RWPE2 (cell line): Measurements from ENCODE around the gene CLASP1.

Experiments
- ATAC-seq: fragments of 200-7000 bp; cut with Tn5 transposase; 3 replicates; pipeline ENCODE4 v1.9.1; 2021; ENCODE audit warnings: low read depth
- DNase-seq: peaks from one replicate; pipeline ENCODE4 v3.0.0-alpha.2; 2020; ENCODE audit warnings: low spot score
- H3K27ac ChIP-seq: fragments of 450-650 bp; 2 replicates; pipeline ENCODE4 v1.5.1; 2017; ENCODE audit warnings: mild to moderate bottlenecking; ENCODE audit not compliant: poor library complexity, severe bottlenecking
- H3K27me3 ChIP-seq: fragments of 250-450 bp; sonication (Bioruptor Pico); 2 replicates; pipeline ENCODE4 v1.5.1; 2021; ENCODE audit warnings: mild to moderate bottlenecking, moderate library complexity; ENCODE audit not compliant: insufficient read depth, poor library complexity, severe bottlenecking
- H3K36me3 ChIP-seq: fragments of 250-450 bp; sonication (Bioruptor Pico); 2 replicates; pipeline ENCODE4 v1.5.1; 2020; ENCODE audit warnings: low read depth, mild to moderate bottlenecking, moderate library complexity
- H3K4me1 ChIP-seq: fragments of 250-450 bp; sonication (Bioruptor Pico); 2 replicates; pipeline ENCODE4 v1.5.1; 2021; ENCODE audit warnings: mild to moderate bottlenecking, moderate library complexity; ENCODE audit not compliant: insufficient read depth, poor library complexity, severe bottlenecking
- H3K4me3 ChIP-seq: fragments of 250-450 bp; sonication (Bioruptor Pico); 2 replicates; pipeline ENCODE4 v1.5.1; 2021; ENCODE audit warnings: mild to moderate bottlenecking, moderate library complexity; ENCODE audit not compliant: severe bottlenecking
- H3K9me3 ChIP-seq: fragments of 250-450 bp; sonication (Bioruptor Pico); 2 replicates; pipeline ENCODE4 v1.5.1; 2021; ENCODE audit warnings: mild to moderate bottlenecking, moderate library complexity; ENCODE audit not compliant: severe bottlenecking
- CTCF ChIP-seq: fragments of 450-650 bp; IDR thresholded peaks from one replicate; pipeline ENCODE4 v1.5.1; 2017; ENCODE audit warnings: mild to moderate bottlenecking, moderate library complexity; ENCODE audit not compliant: poor library complexity, severe bottlenecking

CLASP1 gene

DNA sequence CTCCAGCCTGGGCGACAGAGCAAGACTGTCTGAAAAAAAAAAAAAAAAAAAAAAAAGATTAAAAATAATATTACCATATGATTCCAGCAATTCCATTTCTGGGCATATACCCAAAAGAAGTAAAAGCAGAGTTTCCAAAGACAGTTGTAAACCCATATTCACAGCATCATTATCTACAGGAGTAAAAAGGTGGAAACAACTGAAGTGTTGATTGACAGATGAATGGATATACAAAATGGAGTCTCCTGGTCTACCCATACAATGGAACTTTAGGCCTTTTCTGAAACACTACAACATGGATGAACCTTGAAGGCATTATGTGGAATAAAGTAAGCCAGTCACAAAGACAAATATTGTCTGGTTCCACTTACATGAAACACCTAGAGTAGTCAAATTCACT is 112.9 kb downstream of the CLASP1 start:
- Histone ChIP-seq H3K4me1 (peaks cover 17% of the 10 kb centered on the region), H3K27ac (no peak overlapping the region), H3K36me3 (no peaks in the 10 kb centered on the region), H3K27me3 (no peaks in the 10 kb centered on the region), H3K9me3 (no peaks in the 10 kb centered on the region), H3K4me3 (no peak overlapping the region)
- DNase-seq (no peak), ATAC-seq (no peak)
- no peak for TF ChIP-seq CTCF

DNA sequence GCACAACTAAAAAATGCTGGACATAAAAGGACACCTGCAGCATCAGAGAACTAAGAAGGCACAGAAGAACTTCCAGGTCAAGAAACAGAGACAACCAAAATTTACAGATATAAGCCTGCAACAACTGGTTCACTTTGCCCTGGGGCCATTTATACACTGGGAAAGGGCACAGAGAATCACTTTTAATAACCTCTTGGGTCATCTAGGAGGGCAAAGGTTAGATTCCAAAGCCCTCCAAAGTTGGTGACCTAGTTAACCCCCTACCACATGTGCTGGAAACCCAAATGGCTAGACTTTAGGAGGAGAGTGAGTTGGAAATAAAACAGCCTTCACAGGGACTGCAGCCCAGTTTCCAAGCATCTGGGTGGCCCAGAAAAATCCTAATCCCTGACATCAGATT is 115.3 kb downstream of the CLASP1 start:
- H3K27me3 ChIP-seq = no peaks in the 10 kb centered on the region
- H3K36me3 ChIP-seq = no peaks in the 10 kb centered on the region
- DNase-seq (no peak), ATAC-seq (no peak)
- H3K4me3 ChIP-seq = no peak overlapping the region
- peaks cover 22% of the 10 kb centered on the region for H3K4me1 ChIP-seq
- TF ChIP-seq CTCF = no peak
- no peak overlapping the region for H3K27ac ChIP-seq
- no peaks in the 10 kb centered on the region for H3K9me3 ChIP-seq

DNA sequence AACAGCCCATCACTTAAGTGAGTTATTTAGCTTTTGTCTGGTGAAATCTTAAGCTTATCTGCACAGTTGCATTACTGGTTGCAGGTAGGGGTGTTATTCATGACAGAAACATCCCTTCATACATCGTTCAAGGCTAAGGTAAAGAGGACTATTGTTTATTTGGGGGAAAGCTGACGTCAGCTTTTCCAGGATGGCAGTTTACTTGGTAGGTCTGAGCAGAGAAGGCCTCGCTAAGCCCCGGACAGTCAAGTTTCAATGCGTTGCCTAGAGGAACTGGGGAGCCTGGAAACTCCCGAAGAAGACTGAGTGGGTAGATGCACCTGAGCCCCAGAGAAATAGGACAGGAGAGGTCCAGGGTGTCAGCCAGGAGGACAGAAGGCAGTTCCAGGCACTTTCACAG is 116.4 kb downstream of the CLASP1 start:
- H3K4me1 ChIP-seq = peaks cover 33% of the 10 kb centered on the region
- H3K27ac ChIP-seq = peak overlapping the region; percentile 97
- no peak overlapping the region for H3K4me3 ChIP-seq

DNA sequence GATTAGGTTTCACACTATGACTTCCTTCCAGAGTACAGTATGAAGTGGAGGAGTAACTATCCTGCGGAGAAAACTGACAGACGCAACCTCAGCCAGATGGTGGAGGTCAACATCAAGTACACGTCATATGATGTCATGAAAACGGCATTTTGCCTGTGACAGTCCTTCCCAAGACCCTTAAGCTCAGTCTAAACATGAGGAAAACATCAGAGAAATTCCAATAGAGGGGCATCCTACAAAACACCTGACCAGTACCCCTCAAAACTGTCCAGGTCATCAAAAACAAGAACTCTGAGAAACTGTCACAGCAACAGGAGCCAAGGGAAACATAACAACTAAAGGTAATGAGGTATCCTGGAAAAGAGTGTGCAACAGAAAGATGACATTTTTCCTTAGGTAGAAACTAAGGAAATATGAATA is 116.9 kb downstream of the CLASP1 start:
- peak overlapping the region; percentile 97 for H3K27ac ChIP-seq
- H3K9me3 ChIP-seq = no peaks in the 10 kb centered on the region
- TF ChIP-seq CTCF = no peak
- no peak for DNase-seq
- H3K27me3 ChIP-seq = no peaks in the 10 kb centered on the region
- peaks cover 15% of the 10 kb centered on the region for H3K36me3 ChIP-seq
- peaks cover 38% of the 10 kb centered on the region for H3K4me1 ChIP-seq
- H3K4me3 ChIP-seq = no peak overlapping the region
- ATAC-seq = no peak

More for the DNA sequence above, 116.4 kb downstream of the CLASP1 start:
- Histone ChIP-seq H3K9me3 (no peaks in the 10 kb centered on the region), H3K36me3 (peaks cover 10% of the 10 kb centered on the region), H3K27me3 (no peaks in the 10 kb centered on the region)
- peak; percentile 9; the same call in 1 of the 3 replicates for ATAC-seq
- no peak for DNase-seq
- no peak for TF ChIP-seq CTCF

- peaks cover 32% of the 10 kb centered on the region for H3K36me3 ChIP-seq
These were observed 119.0 kb downstream of the CLASP1 start for GRCh38 chr2:121530212-121530705.

More at GRCh38 chr2:121530212-121530705, 119.0 kb downstream of the CLASP1 start:
- ATAC-seq = peak; percentile 60
- H3K9me3 ChIP-seq = no peaks in the 10 kb centered on the region
- peak overlapping the region; percentile 55 for H3K4me3 ChIP-seq
- H3K27me3 ChIP-seq = no peaks in the 10 kb centered on the region
- H3K27ac ChIP-seq = peak overlapping the region; percentile 97
- DNase-seq = peak; percentile 84
- no peak for TF ChIP-seq CTCF
- H3K4me1 ChIP-seq = peaks cover 57% of the 10 kb centered on the region
